ENCODE data around the gene CGAS.

CGAS gene

GRCh38 chr6:73377225-73377624 is 74.9 kb downstream of the CGAS start:
- DNase-seq (ENCODE audit: low spot score) (no peak), ATAC-seq (ENCODE audit: low read depth) (no peak)
- Histone ChIP-seq H3K27ac (ENCODE audit: poor library complexity, severe bottlenecking) (no peak overlapping the region), H3K27me3 (ENCODE audit: insufficient read depth, poor library complexity, severe bottlenecking) (no peaks in the 10 kb centered on the region), H3K4me1 (ENCODE audit: insufficient read depth, poor library complexity, severe bottlenecking) (no peaks in the 10 kb centered on the region), H3K4me3 (ENCODE audit: severe bottlenecking) (no peak overlapping the region), H3K9me3 (ENCODE audit: severe bottlenecking) (peaks cover 2% of the 10 kb centered on the region), H3K36me3 (ENCODE audit: low read depth) (no peaks in the 10 kb centered on the region)
- TF ChIP-seq, protein P1, sequence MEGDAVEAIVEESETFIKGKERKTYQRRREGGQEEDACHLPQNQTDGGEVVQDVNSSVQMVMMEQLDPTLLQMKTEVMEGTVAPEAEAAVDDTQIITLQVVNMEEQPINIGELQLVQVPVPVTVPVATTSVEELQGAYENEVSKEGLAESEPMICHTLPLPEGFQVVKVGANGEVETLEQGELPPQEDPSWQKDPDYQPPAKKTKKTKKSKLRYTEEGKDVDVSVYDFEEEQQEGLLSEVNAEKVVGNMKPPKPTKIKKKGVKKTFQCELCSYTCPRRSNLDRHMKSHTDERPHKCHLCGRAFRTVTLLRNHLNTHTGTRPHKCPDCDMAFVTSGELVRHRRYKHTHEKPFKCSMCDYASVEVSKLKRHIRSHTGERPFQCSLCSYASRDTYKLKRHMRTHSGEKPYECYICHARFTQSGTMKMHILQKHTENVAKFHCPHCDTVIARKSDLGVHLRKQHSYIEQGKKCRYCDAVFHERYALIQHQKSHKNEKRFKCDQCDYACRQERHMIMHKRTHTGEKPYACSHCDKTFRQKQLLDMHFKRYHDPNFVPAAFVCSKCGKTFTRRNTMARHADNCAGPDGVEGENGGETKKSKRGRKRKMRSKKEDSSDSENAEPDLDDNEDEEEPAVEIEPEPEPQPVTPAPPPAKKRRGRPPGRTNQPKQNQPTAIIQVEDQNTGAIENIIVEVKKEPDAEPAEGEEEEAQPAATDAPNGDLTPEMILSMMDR (IDR thresholded peaks at IDR 0.05; ENCODE audit: poor library complexity, severe bottlenecking), result no peak

- Histone ChIP-seq H3K4me1 (ENCODE audit: insufficient read depth, poor library complexity, severe bottlenecking) (no peaks in the 10 kb centered on the region), H3K27me3 (ENCODE audit: insufficient read depth, poor library complexity, severe bottlenecking) (no peaks in the 10 kb centered on the region), H3K36me3 (ENCODE audit: low read depth) (no peaks in the 10 kb centered on the region), H3K9me3 (ENCODE audit: severe bottlenecking) (peaks cover 4% of the 10 kb centered on the region), H3K4me3 (ENCODE audit: severe bottlenecking) (no peak overlapping the region), H3K27ac (ENCODE audit: poor library complexity, severe bottlenecking) (no peak overlapping the region)
- ATAC-seq (ENCODE audit: low read depth) (no peak), DNase-seq (ENCODE audit: low spot score) (no peak)
- TF ChIP-seq, protein P1 (IDR thresholded peaks at IDR 0.05; ENCODE audit: poor library complexity, severe bottlenecking), result no peak
Measured at GRCh38 chr6:73375216-73375615, 76.9 kb downstream of the CGAS start.

Data from RWPE2 (cell line).